ENCODE measurements around the gene ETV3L. TPM values are rescaled to one million over a fixed set of nuclear protein-coding genes. Genes with fewer than 3 reads are reported as not detected.

ETV3L gene
- total and polyA plus RNA-seq, 2 of the 8 experiments (the other 6 are each of a cell fraction or from before 2014, with no cell fraction given) = 0.17 to 0.26 TPM

DNA sequence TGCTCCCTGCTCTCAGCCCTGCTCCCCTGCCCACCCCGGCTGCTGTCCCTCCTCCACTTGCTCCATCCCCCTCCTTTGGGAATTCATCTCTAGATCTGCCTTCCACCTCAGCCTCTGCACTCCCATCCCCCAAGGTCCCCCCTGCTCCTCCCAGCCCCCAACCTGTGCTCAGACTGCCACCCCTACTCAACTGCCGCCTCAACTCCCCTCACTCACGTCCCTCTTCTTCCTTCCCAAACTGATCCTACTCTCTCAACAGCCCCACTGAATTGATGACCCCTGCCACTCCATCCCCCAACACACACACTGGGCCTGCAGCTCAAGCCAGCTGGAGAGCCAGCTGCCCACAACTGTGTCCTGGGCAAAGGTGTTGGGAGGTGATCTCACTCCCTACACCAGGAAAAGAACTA, 15.8 kb upstream of the ETV3L start:
- CTCF ChIA-PET (ENCODE audit: partially characterized antibody) = interaction anchor here (0.5 to 9.2 kb wide), 15 partner anchors 8 to 1565 kb away, joined by 3 to 67 read pairs (median 5); partner anchors contain the start of gene ETV3L
- H4K8ac ChIP-seq (ENCODE audit: extremely low read depth, insufficient read depth, low read length) = no peak overlapping the region; the same call in 1 of the 2 replicates
- no peak overlapping the region for H4K5ac ChIP-seq (ENCODE audit: insufficient read length, low read depth, low read length)
- H3K14ac ChIP-seq (ENCODE audit: insufficient read length) = no peak overlapping the region
- peak overlapping the region; percentile 96; the same call in 1 of the 2 replicates for H2BK12ac ChIP-seq (ENCODE audit: low read depth, low read length)
- DNase-seq (ENCODE audit: low read depth in 1 of 2, low spot score in 2 of 2) (peak in 1 of 2 experiments; percentile 58), FAIRE-seq (no peak)
- peaks cover 6% of the 10 kb centered on the region; the same call in 1 of the 2 replicates for H3K23me2 ChIP-seq (ENCODE audit: low read depth, low read length)
- no peaks in the 10 kb centered on the region for H3K9me3 ChIP-seq (ENCODE audit: insufficient read depth in 2 of 2, low read depth in 1 of 2, low read length in 1 of 2)
- POLR2A ChIA-PET (ENCODE audit: partially characterized antibody) = interaction anchor here (0.8 to 4.1 kb wide), 7 partner anchors 9 to 44 kb away, joined by 3 to 21 read pairs (median 5); partner anchors contain the start of gene ETV3
- H3K56ac ChIP-seq (replicated peaks; ENCODE audit: insufficient read length, low read depth, low read length) = no peak overlapping the region
- no peak overlapping the region for H3K4ac ChIP-seq (replicated peaks; ENCODE audit: insufficient read length, low read depth, low read length)
- H3K4me3 ChIP-seq (ENCODE audit: extremely low read depth in 1 of 4, insufficient read depth in 2 of 4, low read depth in 3 of 4, low read length in 4 of 4) = peak overlapping the region in 1 of 4 experiments; percentile 14; a peak in 1 of 8 replicates
- H2AK5ac ChIP-seq (ENCODE audit: low read depth, low read length) = no peak overlapping the region
- H3K27ac ChIP-seq (ENCODE audit: low read depth, low read length) = no peak overlapping the region
- 61% methylated on average over 3 of the region's 3 CpGs; no CpG with 5 or more reads in 1 of the 2 experiments for WGBS, 2 experiments (ENCODE audit: extremely low coverage in 1 of 2, insufficient coverage in 1 of 2, insufficient read length in 1 of 2, insufficient replicate concordance in 2 of 2, low coverage in 1 of 2, low lambda C conversion rate in 2 of 2, missing lambda C conversion rate in 1 of 2)
- H2BK5ac ChIP-seq (ENCODE audit: low read depth, low read length) = peak overlapping the region; percentile 93
- no peaks in the 10 kb centered on the region for H4K20me1 ChIP-seq (replicated peaks in 1 of 2; ENCODE audit: control insufficient read depth in 1 of 2, insufficient read depth in 2 of 2, low read length in 2 of 2)
- no peak overlapping the region for H3K23ac ChIP-seq (ENCODE audit: insufficient read length)
- peak overlapping the region; percentile 65; the same call in 1 of the 2 replicates for H2AFZ ChIP-seq (ENCODE audit: low read length)
- peak overlapping the region; percentile 3 to 35 for H3K4me2 ChIP-seq (ENCODE audit: insufficient read depth in 1 of 2, low read depth in 2 of 2, low read length in 2 of 2)
- peak overlapping the region; percentile 65 for H3K18ac ChIP-seq (ENCODE audit: extremely low read depth, low read length)
- H2BK20ac ChIP-seq (ENCODE audit: low read length) = peak overlapping the region; percentile 74; the same call in 1 of the 2 replicates
- H3K9ac ChIP-seq (replicated peaks in 1 of 4; ENCODE audit: extremely low read depth in 1 of 4, low read depth in 3 of 4, low read length in 3 of 4) = no peak overlapping the region
- H3K4me1 ChIP-seq (replicated peaks in 1 of 4; ENCODE audit: control insufficient read depth in 3 of 4, insufficient read depth in 4 of 4, low read length in 3 of 4) = peaks cover 23 to 54% (median 39%) of the 10 kb centered on the region in 4 experiments
- 0 out of 2 replicates have a peak overlapping the region, but pooled peaks have one; percentile 41 for H2BK15ac ChIP-seq (ENCODE audit: low read length)
- H2BK120ac ChIP-seq (replicated peaks; ENCODE audit: low read depth, low read length) = peak overlapping the region; percentile 41
- H3K79me1 ChIP-seq (ENCODE audit: low read depth, low read length) = no peaks in the 10 kb centered on the region
- no peaks in the 10 kb centered on the region for H3K79me2 ChIP-seq (ENCODE audit: control insufficient read depth in 1 of 2, insufficient read depth in 2 of 2, low read length in 2 of 2)
- H3K27me3 ChIP-seq (replicated peaks in 1 of 4; ENCODE audit: control insufficient read depth in 3 of 4, extremely low read depth in 1 of 4, insufficient read depth in 3 of 4, low read length in 3 of 4) = peaks cover 0 to 8% (median 2%) of the 10 kb centered on the region in 4 experiments; a peak in 4 of 7 replicates
- H4K91ac ChIP-seq (replicated peaks; ENCODE audit: insufficient read length, low read length) = peak overlapping the region; percentile 75
- H3K36me3 ChIP-seq (ENCODE audit: control insufficient read depth in 2 of 4, insufficient read depth in 4 of 4, low read length in 3 of 4) = no peaks in the 10 kb centered on the region
- no peak for TF ChIP-seq RAD21 (IDR thresholded peaks at IDR 0.05 in 1 of 2, conservative IDR thresholded peaks at IDR 0.05 in 1 of 2; ENCODE audit: low read depth in 2 of 2, low read length in 2 of 2)
- TF ChIP-seq RFX5 (IDR thresholded peaks at IDR 0.05; ENCODE audit: borderline replicate concordance, low read depth, low read length) = no peak
- no peak for TF ChIP-seq RNF2 (IDR thresholded peaks at IDR 0.05; ENCODE audit: borderline replicate concordance, low read depth, low read length, missing control alignments, poor library complexity, severe bottlenecking)
- TF ChIP-seq ATF3 (IDR thresholded peaks at IDR 0.05; ENCODE audit: insufficient read depth, low read depth, low read length) = no peak
- TF ChIP-seq FOSL1 (IDR thresholded peaks at IDR 0.05; ENCODE audit: insufficient read depth, low read depth, low read length) = no peak
- TF ChIP-seq CBX8 (IDR thresholded peaks at IDR 0.05; ENCODE audit: borderline replicate concordance, low read depth, low read length) = no peak
- TF ChIP-seq CTBP2 (IDR thresholded peaks at IDR 0.05; ENCODE audit: borderline replicate concordance, insufficient read depth, insufficient read length, low read length) = no peak
- TF ChIP-seq EP300 (IDR thresholded peaks at IDR 0.05; ENCODE audit: borderline replicate concordance in 1 of 2, low read depth in 2 of 2, low read length in 2 of 2) = no peak
- no peak for TF ChIP-seq NANOG (IDR thresholded peaks at IDR 0.05; ENCODE audit: insufficient read depth, low read depth, low read length, poor library complexity, severe bottlenecking)
- no peak for TF ChIP-seq TEAD4 (IDR thresholded peaks at IDR 0.05; ENCODE audit: low read depth, low read length)
